GM21360 (cell line): ENCODE data around the gene CLCA4.
A peak's percentile ranks its signal among the peaks of the same experiment; 100 is the strongest.
"Not testable (repeated sequence)": the region's sequence is repeated elsewhere in the genome, so short reads cannot be mapped to it uniquely, and the experiment has no call there.

Experiments used
- ATAC-seq: cut with Tn5 transposase; IDR thresholded peaks from one replicate; pipeline ENCODE4 v1.9.1; 2021; ENCODE audit warnings: mild to moderate bottlenecking, moderate library complexity; ENCODE audit not compliant: unreplicated experiment

Gene CLCA4

GRCh38 chr1:86596741-86597290 is 49.9 kb downstream of the CLCA4 start:
- ATAC-seq: no peak

GRCh38 chr1:86606080-86606479 is 59.2 kb downstream of the CLCA4 start:
- not testable (repeated sequence) for ATAC-seq

DNA sequence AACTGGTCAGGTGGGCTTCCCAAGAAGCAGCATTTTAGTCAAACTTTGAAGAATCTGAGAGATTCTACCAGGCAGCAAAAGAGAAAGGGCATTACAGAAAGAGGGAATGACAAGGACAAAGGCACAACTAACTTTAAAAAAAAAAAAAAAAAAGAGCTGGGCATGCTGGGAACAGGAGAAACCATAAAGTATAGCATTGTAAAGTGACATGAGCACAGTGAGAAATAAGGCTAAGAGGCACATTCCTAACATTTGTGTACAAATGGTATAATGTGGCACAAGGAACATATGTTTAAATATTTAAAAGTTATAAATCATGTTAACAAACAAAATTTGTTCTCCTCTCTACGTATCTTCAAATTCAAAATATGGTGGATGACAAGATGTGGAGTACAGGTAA is 69.6 kb downstream of the CLCA4 start:
- ATAC-seq: no peak

GRCh38 chr1:86616871-86617270 is 70.0 kb downstream of the CLCA4 start:
- peak; percentile 100 for ATAC-seq

DNA sequence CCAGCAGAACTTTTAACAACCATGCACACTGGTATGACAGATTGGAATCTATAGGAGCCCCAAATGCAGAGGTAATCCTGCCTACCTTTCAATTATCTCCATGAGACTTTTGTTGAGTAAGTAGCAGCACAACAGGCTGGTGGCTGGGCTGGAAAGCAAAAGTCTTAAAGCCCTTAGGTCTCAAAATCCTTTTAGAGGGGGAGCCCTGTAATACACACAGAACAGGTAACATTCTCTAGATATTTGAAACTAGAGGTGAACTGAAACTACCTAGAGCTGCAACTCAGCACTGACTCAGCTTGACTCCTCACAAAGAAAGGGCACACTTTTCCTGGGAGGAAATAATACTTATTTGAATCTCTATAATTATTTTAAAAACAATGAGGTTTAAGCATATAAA is 71.5 kb downstream of the CLCA4 start:
- ATAC-seq: no peak

GRCh38 chr1:86619313-86619712 is 72.4 kb downstream of the CLCA4 start:
- no peak for ATAC-seq

DNA sequence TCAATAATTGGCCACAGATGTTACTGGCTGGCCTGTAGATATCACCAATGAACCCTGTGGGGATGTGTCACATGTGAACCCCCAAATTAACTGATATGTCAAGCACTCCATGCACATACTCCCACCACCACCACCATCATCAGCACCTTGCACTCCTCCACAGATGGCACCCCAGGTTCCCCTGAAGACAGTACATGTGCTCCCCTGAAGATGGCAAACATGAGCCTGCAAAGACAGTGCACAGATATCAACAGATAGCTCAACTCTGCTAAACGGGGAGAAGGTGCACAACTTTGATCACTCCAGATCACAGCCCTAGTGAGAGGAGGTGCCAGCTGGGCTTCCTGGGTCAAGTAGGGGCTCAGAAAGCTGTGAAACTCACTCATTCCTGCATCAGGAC is 74.4 kb downstream of the CLCA4 start:
- ATAC-seq: no peak
